GM23248 (cell line): ENCODE data around the gene FNDC1.

Source experiments
- EZH2 ChIP-seq: fragments of 200-600 bp; sonication (generic); IDR thresholded peaks from 2 replicates; pipeline ENCODE4 v1.6.1; 2018; ENCODE audit warnings: antibody characterized with exemption, mild to moderate bottlenecking; ENCODE audit not compliant: insufficient read depth, poor library complexity, severe bottlenecking
- EZH2phosphoT487 ChIP-seq: fragments of 200-600 bp; sonication (generic); IDR thresholded peaks from 2 replicates; pipeline ENCODE4 v1.6.1; 2018; ENCODE audit warnings: antibody characterized with exemption, moderate library complexity, mild to moderate bottlenecking, low read depth; ENCODE audit not compliant: insufficient read depth

DNA sequence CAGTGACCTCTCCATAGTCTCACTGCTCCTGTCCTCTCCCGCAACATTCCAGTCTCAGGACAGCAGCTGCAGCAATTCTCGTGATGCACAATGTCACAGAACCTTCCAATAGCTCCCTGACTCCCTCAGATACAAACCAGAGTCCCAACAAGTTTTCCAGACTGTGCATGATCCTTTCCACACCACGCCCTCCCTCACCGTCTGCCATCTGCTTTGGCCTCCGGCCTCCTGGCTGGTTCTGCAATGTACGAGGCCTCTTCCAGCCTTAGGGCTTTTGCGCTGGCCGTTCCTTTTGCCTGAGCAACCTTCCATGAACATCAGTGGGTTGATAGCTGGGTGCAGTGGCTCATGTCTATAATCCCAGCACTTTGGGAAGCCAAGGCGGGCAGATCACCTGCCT is 9.6 kb downstream of the FNDC1 start:
- TF ChIP-seq EZH2 (no peak), EZH2phosphoT487 (no peak)
